HepG2 (cell line): ENCODE results near the gene NUDT6. TPM values are rescaled to one million over a fixed set of nuclear protein-coding genes. Genes with fewer than 3 reads are reported as not detected.

Source experiments
- GMEB2 ChIP-seq: IDR thresholded peaks from 2 replicates; pipeline ENCODE4 v1.6.1; 2016; ENCODE audit warnings: missing biosample characterization, missing genetic modification reagents, low read depth
- JUND ChIP-seq: sonication (generic); formaldehyde crosslinking; IDR thresholded peaks from 2 replicates; pipeline ENCODE4 v1.8.0; 2022; ENCODE audit warnings: mild to moderate bottlenecking, missing genetic modification reagents
- KAT8 ChIP-seq: IDR thresholded peaks from 2 replicates; pipeline ENCODE4 v1.6.1; 2016; ENCODE audit warnings: missing genetic modification reagents, missing compliant biosample characterization
- KLF12 ChIP-seq: sonication (generic); formaldehyde crosslinking; IDR thresholded peaks from 2 replicates; pipeline ENCODE4 v1.4.0; 2020; ENCODE audit warnings: missing genetic modification reagents, borderline replicate concordance
- KLF9 ChIP-seq: IDR thresholded peaks from 2 replicates; pipeline ENCODE4 v1.6.1; 2016; ENCODE audit warnings: low read depth
- MAF1 ChIP-seq: sonication (generic); formaldehyde crosslinking; IDR thresholded peaks from 2 replicates; pipeline ENCODE4 v1.5.0; 2020; ENCODE audit warnings: missing genetic modification reagents, borderline replicate concordance
- MED1 ChIP-seq: sonication (generic); formaldehyde crosslinking; IDR thresholded peaks from 2 replicates; pipeline ENCODE4 v1.4.0; 2020; ENCODE audit warnings: missing genetic modification reagents
- MIER3 ChIP-seq: IDR thresholded peaks from 2 replicates; pipeline ENCODE4 v1.6.1; 2016; ENCODE audit warnings: missing compliant biosample characterization, borderline replicate concordance
- RBM22 ChIP-seq: fragments of 200-400 bp; formaldehyde crosslinking; optimal IDR thresholded peaks from 2 replicates; pipeline ENCODE3; 2017; ENCODE audit warnings: mild to moderate bottlenecking, low read length, moderate library complexity
- SAFB2 ChIP-seq: sonication (generic); formaldehyde crosslinking; IDR thresholded peaks from 2 replicates; pipeline ENCODE4 v1.5.1; 2020; ENCODE audit warnings: missing genetic modification reagents, low read depth, mild to moderate bottlenecking, borderline replicate concordance
- TBX3 ChIP-seq: fragments of 450-650 bp; IDR thresholded peaks from 2 replicates; pipeline ENCODE4 v1.6.1; 2017; ENCODE audit warnings: antibody characterized with exemption, mild to moderate bottlenecking, inconsistent platforms, borderline replicate concordance
- ZFAT ChIP-seq: sonication (generic); formaldehyde crosslinking; conservative IDR thresholded peaks from 2 replicates; pipeline ENCODE4 v1.8.1; 2023; ENCODE audit warnings: missing genetic modification reagents, inconsistent platforms
- ZNF280B ChIP-seq: sonication (generic); formaldehyde crosslinking; IDR thresholded peaks from 2 replicates; pipeline ENCODE4 v1.5.0; 2020; ENCODE audit warnings: missing genetic modification reagents, mild to moderate bottlenecking, borderline replicate concordance
- ZNF7 ChIP-seq: IDR thresholded peaks from 2 replicates; pipeline ENCODE4 v1.6.1; 2016; ENCODE audit warnings: missing biosample characterization, missing genetic modification reagents
- ZZZ3 ChIP-seq: sonication (generic); formaldehyde crosslinking; IDR thresholded peaks from 2 replicates; pipeline ENCODE4 v1.4.0; 2020; ENCODE audit warnings: missing genetic modification reagents, mild to moderate bottlenecking, borderline replicate concordance
- polyA plus RNA-seq, 8 experiments: library from polyadenylated mRNA; depleted of rRNA in 3 of 8; stranded (reverse) in 7 of 8; unstranded in 1 of 8; fragments of >200 nt; fragmentation: Illumina TruSeq in 4 of 8; extraction: Trizol in 4 of 8; gene quantifications; 2 replicates each; pipeline versions ENCODE4 v1.2.1 to v1.2.3, GENCODE V29; 2011 to 2016; ENCODE audit warnings: low read depth in 4 of 8, missing spikeins in 1 of 8, mixed read lengths in 1 of 8; ENCODE audit not compliant: insufficient read depth in 1 of 8
- total RNA-seq, 5 experiments: library from RNA; depleted of rRNA; stranded (reverse); fragments of >200 nt; fragmentation: Illumina TruSeq; extraction: Trizol; gene quantifications; 2 replicates each; pipeline ENCODE4 v1.2.3, GENCODE V29; 2016; ENCODE audit warnings: low read depth in 1 of 5
- TF ChIP-seq, protein P1 (sequence below): IDR thresholded peaks from 2 replicates; pipeline ENCODE4 v1.6.1; 2016
- TF ChIP-seq, protein P2 (sequence below): sonication (generic); formaldehyde crosslinking; IDR thresholded peaks from one replicate; pipeline ENCODE4 v1.5.1; 2020; ENCODE audit warnings: mild to moderate bottlenecking, missing genetic modification reagents; ENCODE audit errors: not compliant biosample characterization

Gene NUDT6
- total and polyA plus RNA-seq, 2 of the 13 experiments (the other 11 are each of a cell fraction or from before 2014, with no cell fraction given), result 4.8 to 8.3 TPM

- TF ChIP-seq, protein P1, sequence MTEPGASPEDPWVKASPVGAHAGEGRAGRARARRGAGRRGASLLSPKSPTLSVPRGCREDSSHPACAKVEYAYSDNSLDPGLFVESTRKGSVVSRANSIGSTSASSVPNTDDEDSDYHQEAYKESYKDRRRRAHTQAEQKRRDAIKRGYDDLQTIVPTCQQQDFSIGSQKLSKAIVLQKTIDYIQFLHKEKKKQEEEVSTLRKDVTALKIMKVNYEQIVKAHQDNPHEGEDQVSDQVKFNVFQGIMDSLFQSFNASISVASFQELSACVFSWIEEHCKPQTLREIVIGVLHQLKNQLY (CRISPR knock-in tag), result no peak
- TF ChIP-seq ZZZ3 (CRISPR knock-in tag), result peak; percentile 30; the same call in 1 of the 2 replicates
- TF ChIP-seq KAT8 (CRISPR knock-in tag), result peak; percentile 52
- TF ChIP-seq MAF1 (CRISPR knock-in tag), result no peak
- TF ChIP-seq ZNF280B (CRISPR knock-in tag), result no peak
- peak; percentile 64; the same call in 1 of the 2 replicates for TF ChIP-seq SAFB2 (CRISPR knock-in tag)
- TF ChIP-seq ZNF7 (CRISPR knock-in tag), result peak; percentile 14; the same call in 1 of the 2 replicates
- TF ChIP-seq MED1 (CRISPR knock-in tag), result peak; percentile 8
- no peak for TF ChIP-seq KLF9
- TF ChIP-seq, protein P2, sequence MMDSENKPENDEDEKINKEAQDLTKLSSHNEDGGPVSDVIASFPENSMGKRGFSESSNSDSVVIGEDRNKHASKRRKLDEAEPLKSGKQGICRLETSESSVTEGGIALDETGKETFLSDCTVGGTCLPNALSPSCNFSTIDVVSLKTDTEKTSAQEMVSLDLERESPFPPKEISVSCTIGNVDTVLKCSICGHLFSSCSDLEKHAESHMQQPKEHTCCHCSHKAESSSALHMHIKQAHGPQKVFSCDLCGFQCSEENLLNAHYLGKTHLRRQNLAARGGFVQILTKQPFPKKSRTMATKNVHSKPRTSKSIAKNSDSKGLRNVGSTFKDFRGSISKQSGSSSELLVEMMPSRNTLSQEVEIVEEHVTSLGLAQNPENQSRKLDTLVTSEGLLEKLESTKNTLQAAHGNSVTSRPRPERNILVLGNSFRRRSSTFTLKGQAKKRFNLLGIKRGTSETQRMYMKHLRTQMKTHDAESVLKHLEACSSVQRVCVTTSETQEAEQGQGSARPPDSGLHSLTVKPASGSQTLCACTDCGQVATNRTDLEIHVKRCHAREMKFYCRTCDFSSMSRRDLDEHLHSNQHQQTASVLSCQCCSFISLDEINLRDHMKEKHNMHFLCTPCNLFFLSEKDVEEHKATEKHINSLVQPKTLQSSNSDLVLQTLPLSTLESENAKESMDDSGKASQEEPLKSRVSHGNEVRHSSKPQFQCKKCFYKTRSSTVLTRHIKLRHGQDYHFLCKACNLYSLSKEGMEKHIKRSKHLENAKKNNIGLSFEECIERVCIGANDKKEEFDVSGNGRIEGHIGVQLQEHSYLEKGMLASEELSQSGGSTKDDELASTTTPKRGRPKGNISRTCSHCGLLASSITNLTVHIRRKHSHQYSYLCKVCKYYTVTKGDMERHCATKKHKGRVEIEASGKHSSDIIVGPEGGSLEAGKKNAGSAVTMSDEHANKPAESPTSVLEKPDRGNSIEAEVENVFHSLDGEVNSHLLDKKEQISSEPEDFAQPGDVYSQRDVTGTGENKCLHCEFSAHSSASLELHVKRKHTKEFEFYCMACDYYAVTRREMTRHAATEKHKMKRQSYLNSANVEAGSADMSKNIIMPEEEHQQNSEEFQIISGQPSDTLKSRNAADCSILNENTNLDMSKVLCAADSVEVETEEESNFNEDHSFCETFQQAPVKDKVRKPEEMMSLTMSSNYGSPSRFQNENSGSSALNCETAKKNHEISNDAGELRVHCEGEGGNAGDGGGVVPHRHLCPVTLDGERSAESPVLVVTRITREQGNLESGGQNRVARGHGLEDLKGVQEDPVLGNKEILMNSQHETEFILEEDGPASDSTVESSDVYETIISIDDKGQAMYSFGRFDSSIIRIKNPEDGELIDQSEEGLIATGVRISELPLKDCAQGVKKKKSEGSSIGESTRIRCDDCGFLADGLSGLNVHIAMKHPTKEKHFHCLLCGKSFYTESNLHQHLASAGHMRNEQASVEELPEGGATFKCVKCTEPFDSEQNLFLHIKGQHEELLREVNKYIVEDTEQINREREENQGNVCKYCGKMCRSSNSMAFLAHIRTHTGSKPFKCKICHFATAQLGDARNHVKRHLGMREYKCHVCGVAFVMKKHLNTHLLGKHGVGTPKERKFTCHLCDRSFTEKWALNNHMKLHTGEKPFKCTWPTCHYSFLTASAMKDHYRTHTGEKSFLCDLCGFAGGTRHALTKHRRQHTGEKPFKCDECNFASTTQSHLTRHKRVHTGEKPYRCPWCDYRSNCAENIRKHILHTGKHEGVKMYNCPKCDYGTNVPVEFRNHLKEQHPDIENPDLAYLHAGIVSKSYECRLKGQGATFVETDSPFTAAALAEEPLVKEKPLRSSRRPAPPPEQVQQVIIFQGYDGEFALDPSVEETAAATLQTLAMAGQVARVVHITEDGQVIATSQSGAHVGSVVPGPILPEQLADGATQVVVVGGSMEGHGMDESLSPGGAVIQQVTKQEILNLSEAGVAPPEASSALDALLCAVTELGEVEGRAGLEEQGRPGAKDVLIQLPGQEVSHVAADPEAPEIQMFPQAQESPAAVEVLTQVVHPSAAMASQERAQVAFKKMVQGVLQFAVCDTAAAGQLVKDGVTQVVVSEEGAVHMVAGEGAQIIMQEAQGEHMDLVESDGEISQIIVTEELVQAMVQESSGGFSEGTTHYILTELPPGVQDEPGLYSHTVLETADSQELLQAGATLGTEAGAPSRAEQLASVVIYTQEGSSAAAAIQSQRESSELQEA (CRISPR knock-in tag), result peak; percentile 79
- TF ChIP-seq TBX3, result no peak
- no peak for TF ChIP-seq JUND
- no peak for TF ChIP-seq MIER3 (CRISPR knock-in tag)
- TF ChIP-seq RBM22, result no peak
- TF ChIP-seq GMEB2 (CRISPR knock-in tag), result no peak
- no peak for TF ChIP-seq KLF12
- TF ChIP-seq ZFAT (CRISPR knock-in tag), result 0 out of 2 replicates have a peak, but pooled peaks have one; percentile 24
Measured at GRCh38 chr4:122921971-122922876, at the start of gene NUDT6 (continued).
